ENCODE results near the gene PADI6. TPM values are rescaled to one million over a fixed set of nuclear protein-coding genes. Genes with fewer than 3 reads are reported as not detected.
A peak's percentile ranks its signal among the peaks of the same experiment; 100 is the strongest.

PADI6 gene
- total RNA-seq, 4 donors from 2014 or later: not detected

- no peak overlapping the region for H3K4me3 ChIP-seq
- H3K4me1 ChIP-seq: no peaks in the 10 kb centered on the region
- H3K36me3 ChIP-seq: no peaks in the 10 kb centered on the region
- H3K27ac ChIP-seq: no peak overlapping the region
- no peaks in the 10 kb centered on the region for H3K27me3 ChIP-seq
- no peak for DNase-seq
- TF ChIP-seq POLR2A (IDR thresholded peaks at IDR 0.05) (no peak), CTCF (IDR thresholded peaks at IDR 0.05) (no peak)
- no peaks in the 10 kb centered on the region for H3K9me3 ChIP-seq
Measured at GRCh38 chr1:17351598-17352324, 20.2 kb upstream of the PADI6 start.

- no peak overlapping the region for H3K27ac ChIP-seq
- DNase-seq: no peak
- H3K4me3 ChIP-seq: no peak overlapping the region
- no peaks in the 10 kb centered on the region for H3K9me3 ChIP-seq
- no peaks in the 10 kb centered on the region for H3K4me1 ChIP-seq
- no peak for TF ChIP-seq POLR2A (IDR thresholded peaks at IDR 0.05)
- no peak for TF ChIP-seq CTCF (IDR thresholded peaks at IDR 0.05)
- H3K27me3 ChIP-seq: no peaks in the 10 kb centered on the region
- no peaks in the 10 kb centered on the region for H3K36me3 ChIP-seq
Measured at GRCh38 chr1:17352419-17352909, 19.5 kb upstream of the PADI6 start.

GRCh38 chr1:17355898-17356297, 16.1 kb upstream of the PADI6 start:
- Histone ChIP-seq H3K36me3 (no peaks in the 10 kb centered on the region), H3K27ac (no peak overlapping the region)

GRCh38 chr1:17356387-17357026, 15.5 kb upstream of the PADI6 start:
- peak in 1 of 3 donors; percentile 31 for DNase-seq
- no peak overlapping the region for H3K4me3 ChIP-seq
- no peaks in the 10 kb centered on the region for H3K9me3 ChIP-seq
- H3K4me1 ChIP-seq: no peaks in the 10 kb centered on the region
- no peak overlapping the region for H3K27ac ChIP-seq
- TF ChIP-seq POLR2A (IDR thresholded peaks at IDR 0.05) (no peak), CTCF (IDR thresholded peaks at IDR 0.05) (no peak)
- H3K36me3 ChIP-seq: no peaks in the 10 kb centered on the region
- no peaks in the 10 kb centered on the region for H3K27me3 ChIP-seq

More at GRCh38 chr1:17355898-17356297, 16.1 kb upstream of the PADI6 start:
- DNase-seq: peak in 1 of 3 donors; percentile 37
- H3K27me3 ChIP-seq: no peaks in the 10 kb centered on the region
- H3K4me1 ChIP-seq: no peaks in the 10 kb centered on the region
- H3K4me3 ChIP-seq: no peak overlapping the region
- H3K9me3 ChIP-seq: no peaks in the 10 kb centered on the region
- no peak for TF ChIP-seq POLR2A (IDR thresholded peaks at IDR 0.05)
- no peak for TF ChIP-seq CTCF (IDR thresholded peaks at IDR 0.05)

- TF ChIP-seq CTCF (IDR thresholded peaks at IDR 0.05): no peak
- no peak for TF ChIP-seq POLR2A (IDR thresholded peaks at IDR 0.05)
- no peaks in the 10 kb centered on the region for H3K4me1 ChIP-seq
- no peak overlapping the region for H3K27ac ChIP-seq
- no peak overlapping the region for H3K4me3 ChIP-seq
- DNase-seq: no peak
- H3K36me3 ChIP-seq: no peaks in the 10 kb centered on the region
- no peaks in the 10 kb centered on the region for H3K27me3 ChIP-seq
- H3K9me3 ChIP-seq: no peaks in the 10 kb centered on the region
Measured at GRCh38 chr1:17358557-17358956, 13.4 kb upstream of the PADI6 start.
